CD14-positive monocyte (primary cell): ENCODE data around the gene THBS2. TPM values are rescaled to one million over a fixed set of nuclear protein-coding genes. Genes with fewer than 3 reads are reported as not detected.

Experiments used
- DNase-seq, 3 donors: peaks; one replicate each; pipeline ENCODE4 v3.0.0-alpha.2; 2011 to 2022
- H2AFZ ChIP-seq: 2 replicates; pipeline ENCODE4 v1.6.0; 2012; ENCODE audit warnings: mild to moderate bottlenecking, low read depth, low read length, inconsistent platforms; ENCODE audit not compliant: insufficient read depth, poor library complexity, severe bottlenecking
- H3K27ac ChIP-seq, 2 donors: 1 replicate in 1 of 2; 2 replicates in 1 of 2; pipeline ENCODE4 v1.5.1; 2012 to 2013; ENCODE audit warnings: low read length in 2 of 2, control low read depth in 1 of 2, inconsistent platforms in 1 of 2, low read depth in 1 of 2, mild to moderate bottlenecking in 1 of 2
- H3K27me3 ChIP-seq, 2 donors: one replicate each; pipeline versions ENCODE4 v1.6.0 to v1.6.1; 2011 to 2013; ENCODE audit warnings: low read length in 2 of 2; ENCODE audit not compliant: control insufficient read depth in 2 of 2, insufficient read depth in 2 of 2
- H3K36me3 ChIP-seq, 2 donors: replicated peaks in 1 of 2; 1 replicate in 1 of 2; 2 replicates in 1 of 2; pipeline versions ENCODE4 v1.5.1 to v1.6.1; 2012 to 2013; ENCODE audit warnings: low read length in 2 of 2, control low read depth in 1 of 2, inconsistent platforms in 1 of 2, mild to moderate bottlenecking in 1 of 2; ENCODE audit not compliant: insufficient read depth in 2 of 2, control insufficient read depth in 1 of 2
- H3K4me1 ChIP-seq, 2 donors: 1 replicate in 1 of 2; 2 replicates in 1 of 2; pipeline versions ENCODE4 v1.5.1 to v1.6.1; 2012 to 2013; ENCODE audit warnings: low read length in 2 of 2, control low read depth in 1 of 2, inconsistent platforms in 1 of 2, mild to moderate bottlenecking in 1 of 2, moderate library complexity in 1 of 2; ENCODE audit not compliant: insufficient read depth in 2 of 2, control insufficient read depth in 1 of 2
- H3K4me2 ChIP-seq: replicated peaks from 2 replicates; pipeline ENCODE3; 2012; ENCODE audit warnings: low read length, moderate library complexity, mild to moderate bottlenecking; ENCODE audit not compliant: poor library complexity, severe bottlenecking; ENCODE audit errors: extremely low read depth
- H3K4me3 ChIP-seq, 3 experiments: fragments of 200-600 bp in 1 of 3; sonication (generic) in 1 of 3; replicated peaks in 1 of 3; 1 replicate in 2 of 3; 2 replicates in 1 of 3; pipeline ENCODE4 v1.5.1; 2011 to 2013; ENCODE audit warnings: low read length in 3 of 3, mild to moderate bottlenecking in 3 of 3, control low read depth in 2 of 3, low read depth in 2 of 3, inconsistent platforms in 1 of 3, moderate library complexity in 1 of 3
- H3K79me2 ChIP-seq: 2 replicates; pipeline ENCODE4 v1.6.0; 2012; ENCODE audit warnings: mild to moderate bottlenecking, control low read depth, inconsistent platforms, low read length, moderate library complexity; ENCODE audit not compliant: insufficient read depth
- H3K9ac ChIP-seq: 2 replicates; pipeline ENCODE4 v1.6.0; 2017; ENCODE audit warnings: low read length, mild to moderate bottlenecking; ENCODE audit not compliant: insufficient read depth, poor library complexity, severe bottlenecking
- H3K9me3 ChIP-seq, 2 donors: replicated peaks in 1 of 2; 1 replicate in 1 of 2; 2 replicates in 1 of 2; pipeline versions ENCODE4 v1.5.1 to v1.6.1; 2012 to 2013; ENCODE audit warnings: low read length in 2 of 2, control low read depth in 1 of 2; ENCODE audit not compliant: control insufficient read depth in 1 of 2, insufficient read depth in 1 of 2
- H4K20me1 ChIP-seq: 2 replicates; pipeline ENCODE4 v1.6.0; 2012; ENCODE audit warnings: mild to moderate bottlenecking, low read length, control low read depth, moderate library complexity; ENCODE audit not compliant: insufficient read depth
- H3K27ac Mint-ChIP-seq, 7 donors: one replicate each; pipeline ENCODE4 v1.8.0; 2020; ENCODE audit warnings: mild to moderate bottlenecking in 7 of 7, mixed read lengths in 7 of 7, moderate library complexity in 6 of 7, inconsistent platforms in 2 of 7
- H3K27me3 Mint-ChIP-seq, 3 donors: one replicate each; pipeline ENCODE4 v1.8.0; 2021 to 2022; ENCODE audit warnings: low read depth in 3 of 3, mild to moderate bottlenecking in 3 of 3, mixed read lengths in 3 of 3, moderate library complexity in 3 of 3, inconsistent platforms in 1 of 3
- H3K36me3 Mint-ChIP-seq, 2 donors: one replicate each; pipeline ENCODE4 v1.8.0; 2020; ENCODE audit warnings: mixed read lengths in 2 of 2, inconsistent platforms in 1 of 2, mild to moderate bottlenecking in 1 of 2
- H3K4me1 Mint-ChIP-seq: one replicate; pipeline ENCODE4 v1.8.0; 2020; ENCODE audit warnings: mild to moderate bottlenecking, mixed read lengths
- H3K4me3 Mint-ChIP-seq, 2 donors: one replicate each; pipeline ENCODE4 v1.8.0; 2020; ENCODE audit warnings: mild to moderate bottlenecking in 2 of 2, mixed read lengths in 2 of 2, moderate library complexity in 1 of 2
- H3K9me3 Mint-ChIP-seq, 7 donors: one replicate each; pipeline ENCODE4 v1.8.0; 2020 to 2022; ENCODE audit warnings: mixed read lengths in 7 of 7, mild to moderate bottlenecking in 6 of 7, moderate library complexity in 6 of 7, inconsistent platforms in 2 of 7
- CTCF ChIP-seq: fragments of 200-600 bp; IDR thresholded peaks from one replicate; pipeline ENCODE4 v1.8.0; 2022; ENCODE audit warnings: antibody characterized with exemption, mild to moderate bottlenecking
- WGBS: methylation state at CpG from one replicate; pipeline ENCODE4 v1.1.5; 2013; ENCODE audit warnings: missing lambda C conversion rate; ENCODE audit not compliant: insufficient coverage; 5-methylcytosine and 5-hydroxymethylcytosine counted together
- intact Hi-C, 2 donors: fragments of 100-400 bp; cut with micrococcal nuclease; formaldehyde crosslinking; loops; one replicate each; pipeline versions ENCODE4 v1.15.0 to v1.15.1; 2023
- polyA plus RNA-seq, 3 donors: library from polyadenylated mRNA; depleted of rRNA in 1 of 3; unstranded in 2 of 3; stranded (reverse) in 1 of 3; fragments of 300-500 nt in 2 of 3; fragments of >200 nt in 1 of 3; fragmentation: Illumina TruSeq in 2 of 3; gene quantifications; 1 replicate in 2 of 3; 2 replicates in 1 of 3; pipeline ENCODE4 v1.2.3, GENCODE V29; 2012 to 2021

Gene THBS2
- polyA plus RNA-seq, 3 donors: 0.01 to 0.03 TPM; not detected in 1

- peaks cover 5 to 8% of the 10 kb centered on the region in 2 donors for H3K36me3 Mint-ChIP-seq
- WGBS: 90% methylated on average over 1 of the region's 3 CpGs
- intact Hi-C loops: loop anchor here in 1 of 2 donors (5.0 to 10.0 kb wide), 2 partner anchors 82 to 494 kb away; partner anchors contain the start of genes C6orf120 and WDR27
- TF ChIP-seq CTCF: no peak
- Histone ChIP-seq H3K4me2 (no peak overlapping the region), H3K4me1 (peaks cover 28 to 33% of the 10 kb centered on the region in 2 donors), H3K9ac (no peak overlapping the region), H3K9me3 (peaks cover 11 to 20% of the 10 kb centered on the region in 2 donors), H2AFZ (no peak overlapping the region), H3K4me3 (no peak overlapping the region), H3K27ac (no peak overlapping the region), H4K20me1 (no peaks in the 10 kb centered on the region), H3K36me3 (no peaks in the 10 kb centered on the region), H3K27me3 (no peaks in the 10 kb centered on the region), H3K79me2 (no peaks in the 10 kb centered on the region)
- no peak overlapping the region for H3K4me3 Mint-ChIP-seq
- H3K27me3 Mint-ChIP-seq: peaks cover 0 to 2% (median 0%) of the 10 kb centered on the region in 3 donors
- peaks cover 14 to 31% (median 24%) of the 10 kb centered on the region in 7 donors for H3K9me3 Mint-ChIP-seq
- peaks cover 28% of the 10 kb centered on the region for H3K4me1 Mint-ChIP-seq
- DNase-seq: no peak
- no peak overlapping the region for H3K27ac Mint-ChIP-seq
Measured at GRCh38 chr6:169210611-169211010, 43.0 kb downstream of the THBS2 start.

- Histone ChIP-seq H3K79me2 (no peaks in the 10 kb centered on the region), H3K4me1 (peaks cover 3 to 7% of the 10 kb centered on the region in 2 donors), H4K20me1 (no peaks in the 10 kb centered on the region), H3K4me2 (no peak overlapping the region), H3K9me3 (peaks cover 15 to 20% of the 10 kb centered on the region in 2 donors), H3K36me3 (no peaks in the 10 kb centered on the region), H3K9ac (no peak overlapping the region), H3K27me3 (no peaks in the 10 kb centered on the region), H3K27ac (no peak overlapping the region), H3K4me3 (no peak overlapping the region), H2AFZ (no peak overlapping the region)
- no peak for TF ChIP-seq CTCF
- Mint-ChIP-seq H3K9me3 (peaks cover 15 to 35% (median 28%) of the 10 kb centered on the region in 7 donors), H3K4me3 (no peak overlapping the region), H3K27ac (no peak overlapping the region), H3K4me1 (peaks cover 7% of the 10 kb centered on the region), H3K27me3 (no peaks in the 10 kb centered on the region), H3K36me3 (peaks cover 2 to 8% of the 10 kb centered on the region in 2 donors)
- no peak for DNase-seq
- intact Hi-C loops: no loop called here
Measured at GRCh38 chr6:169208011-169208410, 45.6 kb downstream of the THBS2 start.
